Epithelial cell of esophagus (primary cell): ENCODE measurements around the gene PREX1.
A peak's percentile ranks its signal among the peaks of the same experiment; 100 is the strongest.

ENCODE experiments used
- DNase-seq: peaks from one replicate; pipeline ENCODE4 v3.0.0; 2010; ENCODE audit warnings: low read depth
- H3K4me3 ChIP-seq: 2 replicates; pipeline ENCODE4 v1.5.1; 2011; ENCODE audit warnings: mild to moderate bottlenecking, low read length, control low read depth
- CTCF ChIP-seq: IDR thresholded peaks from 2 replicates; pipeline ENCODE4 v1.5.1; 2011; ENCODE audit warnings: low read depth, mild to moderate bottlenecking, low read length, control low read depth, inconsistent platforms; ENCODE audit not compliant: insufficient read depth; ENCODE audit errors: missing control alignments

The PREX1 gene

GRCh38 chr20:48682529-48683363 is 145.1 kb downstream of the PREX1 start:
- H3K4me3 ChIP-seq = no peak overlapping the region
- peak; percentile 12 for DNase-seq
- no peak for TF ChIP-seq CTCF

- DNase-seq = no peak
- no peak for TF ChIP-seq CTCF
- no peak overlapping the region for H3K4me3 ChIP-seq
Measured at GRCh38 chr20:48681873-48682426, 145.8 kb downstream of the PREX1 start.

GRCh38 chr20:48681201-48681872 is 146.5 kb downstream of the PREX1 start:
- TF ChIP-seq CTCF = no peak
- no peak for DNase-seq
- H3K4me3 ChIP-seq = no peak overlapping the region

- TF ChIP-seq CTCF = no peak
- DNase-seq = no peak
Measured at GRCh38 chr20:48680650-48681049, 147.1 kb downstream of the PREX1 start.

GRCh38 chr20:48679599-48679998 is 148.2 kb downstream of the PREX1 start:
- DNase-seq = no peak
- H3K4me3 ChIP-seq = no peak overlapping the region
- TF ChIP-seq CTCF = no peak

More at GRCh38 chr20:48680650-48681049, 147.1 kb downstream of the PREX1 start:
- no peak overlapping the region for H3K4me3 ChIP-seq

- H3K4me3 ChIP-seq = no peak overlapping the region
- DNase-seq = no peak
- TF ChIP-seq CTCF = no peak
Measured at GRCh38 chr20:48679011-48679410, 148.8 kb downstream of the PREX1 start.
